HG03469 (cell line): ENCODE data around the gene ADCY7.

Source experiments
- ATAC-seq: cut with Tn5 transposase; IDR thresholded peaks from one replicate; pipeline ENCODE4 v1.9.1; 2021; ENCODE audit warnings: mild to moderate bottlenecking, moderate library complexity, moderate number of reproducible peaks; ENCODE audit not compliant: unreplicated experiment

ADCY7 gene

DNA sequence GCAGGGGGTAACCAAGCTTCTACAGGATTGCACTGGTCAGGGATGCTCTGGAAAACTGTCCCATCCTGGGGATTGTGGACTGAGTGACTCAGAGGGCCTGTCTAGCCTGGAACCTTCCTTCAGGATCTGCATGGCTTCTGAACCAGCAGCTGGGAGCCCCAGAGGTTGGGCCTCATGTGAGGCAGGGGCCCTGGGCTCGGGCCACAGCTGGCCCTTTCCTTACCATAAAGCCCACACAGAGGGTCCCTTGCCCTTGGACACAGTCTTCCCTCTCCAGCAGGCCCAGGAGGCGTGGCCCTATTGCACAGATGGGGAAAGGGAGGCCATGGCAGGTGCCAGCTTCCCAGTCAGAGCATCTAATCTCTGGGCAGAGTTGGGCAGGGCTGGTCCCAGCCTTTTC is 30.5 kb downstream of the ADCY7 start:
- ATAC-seq: no peak

DNA sequence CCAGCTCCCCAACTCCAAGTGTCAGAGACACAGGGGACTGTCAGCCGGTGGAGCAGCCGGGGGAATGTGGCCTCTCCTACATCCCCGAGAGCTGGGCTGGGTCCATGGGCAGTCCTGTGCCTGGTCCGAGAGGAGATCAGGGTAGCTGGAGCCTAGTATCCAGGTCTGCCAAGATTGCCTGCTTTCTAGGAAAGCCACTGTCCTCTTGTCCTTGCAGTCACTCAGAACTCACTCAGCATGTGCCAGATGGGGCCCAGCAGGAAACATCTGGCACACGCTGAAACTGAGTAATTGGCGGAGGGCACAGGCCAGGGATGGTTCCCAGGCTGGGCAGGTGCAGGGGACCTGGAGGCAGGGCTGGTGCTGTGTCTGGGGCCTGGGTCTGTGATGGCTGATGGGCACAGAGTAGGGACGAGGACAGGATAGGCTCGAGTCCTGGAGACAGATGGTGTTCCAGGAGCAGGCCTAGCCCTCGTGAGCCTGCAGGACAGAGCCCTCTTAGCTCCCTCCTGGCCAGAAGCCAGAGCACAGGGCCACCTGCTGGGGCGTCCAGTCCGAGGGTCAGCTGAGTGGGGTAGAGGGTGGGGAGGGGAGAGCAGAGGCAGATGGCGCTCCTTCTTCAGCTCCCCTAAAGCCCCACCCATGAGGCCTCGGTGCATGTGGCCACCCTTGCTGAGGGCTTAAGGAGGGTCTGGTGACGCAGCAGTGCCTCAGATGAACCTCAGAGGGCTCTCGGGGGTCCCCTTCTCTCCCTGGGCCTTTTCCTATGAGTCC is 31.1 kb downstream of the ADCY7 start:
- no peak for ATAC-seq

DNA sequence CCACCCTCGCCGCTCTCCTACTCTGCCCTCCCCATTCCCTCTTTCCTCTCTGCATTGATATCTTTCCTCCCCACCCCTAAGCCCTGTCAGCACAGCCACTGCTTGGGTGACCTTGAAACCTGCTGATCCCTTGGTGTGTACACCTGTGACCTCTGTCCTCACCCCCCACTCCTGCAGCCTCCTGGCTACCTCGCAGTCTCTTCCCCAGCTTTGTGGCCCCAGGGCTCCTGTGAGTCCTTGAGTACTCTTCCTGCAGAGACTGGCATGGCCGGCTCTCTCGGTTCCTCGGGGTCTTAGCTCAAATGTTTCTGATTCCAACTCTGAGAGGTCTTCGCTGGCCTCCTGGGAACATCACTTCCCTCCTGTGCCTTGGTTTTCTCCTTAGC is 31.7 kb downstream of the ADCY7 start:
- ATAC-seq: no peak

DNA sequence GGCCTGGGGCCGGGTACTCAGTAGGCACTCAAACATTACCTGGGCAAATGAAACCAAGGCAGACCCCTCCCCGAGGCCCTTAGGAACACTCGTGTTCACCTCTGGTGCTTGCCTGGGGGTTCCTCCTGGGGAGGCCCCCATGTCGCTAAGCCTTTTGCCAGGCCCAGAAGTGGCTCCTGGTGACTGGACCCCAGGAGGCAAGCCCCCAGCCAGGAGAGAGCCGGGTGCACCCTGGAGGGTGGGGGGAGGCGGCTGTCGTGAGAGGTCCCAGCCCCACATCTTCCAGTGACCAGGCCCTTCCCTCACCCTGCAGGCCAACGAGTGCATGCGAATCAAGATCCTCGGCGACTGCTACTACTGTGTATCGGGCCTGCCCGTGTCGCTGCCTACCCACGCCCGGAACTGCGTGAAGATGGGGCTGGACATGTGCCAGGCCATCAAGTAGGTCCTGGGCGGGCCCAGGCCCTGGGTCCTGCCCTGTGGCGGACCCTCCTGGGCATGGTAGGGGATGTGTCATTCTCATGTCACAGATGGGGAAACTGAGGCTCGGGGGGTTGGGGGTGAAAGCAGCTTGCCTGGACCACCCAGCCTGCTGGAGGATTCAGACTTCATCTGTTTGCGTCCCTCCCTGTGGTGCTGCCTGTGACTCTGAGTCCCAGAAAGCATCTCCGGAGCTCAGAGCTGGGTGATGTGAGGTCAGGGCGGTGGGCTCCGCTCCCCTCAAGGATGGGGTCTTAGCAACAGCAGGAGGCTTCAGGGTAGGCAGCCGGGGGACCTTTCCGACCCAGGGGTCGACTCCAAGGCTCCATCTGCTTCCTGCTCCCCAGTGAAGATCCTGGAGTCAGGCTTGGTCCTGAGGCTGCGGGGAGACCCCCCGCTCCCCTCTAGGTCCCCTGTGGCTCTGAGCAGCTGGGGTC is 32.5 kb downstream of the ADCY7 start:
- ATAC-seq: no peak

DNA sequence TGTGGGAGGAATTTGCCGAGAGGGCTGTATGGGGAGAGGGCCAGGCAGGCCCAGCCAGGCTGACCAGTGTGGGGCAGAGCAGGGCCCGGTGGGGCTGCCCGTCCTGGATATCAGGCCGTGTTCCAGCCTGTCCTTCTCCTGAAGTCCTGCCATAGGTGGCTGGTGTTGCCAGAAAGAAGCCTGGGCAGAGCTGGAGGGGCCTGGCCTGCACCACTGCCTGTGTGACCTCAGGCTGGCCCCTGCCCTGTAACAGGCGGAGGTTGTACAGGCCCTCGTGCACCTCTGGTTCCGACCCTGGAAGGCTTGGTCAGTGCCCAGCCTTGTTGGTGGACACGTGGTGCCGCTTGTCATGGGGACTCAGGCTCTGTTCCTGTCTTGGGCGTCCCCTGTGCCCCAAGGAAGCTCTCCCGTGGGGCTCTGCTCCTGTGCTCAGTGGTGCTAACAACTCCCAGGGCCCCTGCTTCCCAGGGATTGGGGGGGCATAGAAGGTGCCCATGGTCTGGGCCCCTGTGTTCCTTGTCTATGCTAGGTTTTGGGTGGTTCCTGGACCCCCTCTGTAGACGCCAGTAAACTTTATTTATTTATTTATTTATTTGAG is 33.3 kb downstream of the ADCY7 start:
- ATAC-seq: no peak

DNA sequence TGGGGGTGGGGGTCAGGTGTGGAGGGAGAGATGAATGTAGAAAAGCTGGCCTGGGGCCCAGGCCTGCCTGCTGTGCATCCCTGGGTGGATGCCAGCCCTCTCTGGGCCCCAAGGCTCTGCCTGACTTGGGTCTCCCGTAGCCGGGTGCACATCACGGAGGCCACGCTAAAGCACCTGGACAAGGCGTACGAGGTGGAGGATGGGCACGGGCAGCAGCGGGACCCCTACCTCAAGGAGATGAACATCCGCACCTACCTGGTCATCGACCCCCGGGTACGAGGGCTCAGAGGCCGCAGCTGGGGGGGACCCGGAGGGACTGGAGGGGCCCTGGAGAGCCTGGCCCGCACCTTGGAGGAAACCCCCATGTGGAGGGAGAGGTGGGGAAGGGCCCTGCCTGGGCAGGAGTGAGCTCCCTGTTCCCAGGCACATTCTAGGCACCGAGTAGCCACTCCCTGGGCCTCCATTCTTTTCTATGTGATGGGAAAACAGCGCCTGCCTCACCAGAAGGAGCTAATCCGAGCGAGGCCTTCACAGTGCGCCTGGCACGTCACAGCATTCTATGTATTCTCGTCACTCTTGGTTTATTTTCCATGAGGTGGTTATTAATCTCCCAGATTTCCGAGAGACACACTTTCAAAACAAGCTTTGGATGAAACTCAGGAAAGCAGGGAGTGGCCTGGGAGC is 34.7 kb downstream of the ADCY7 start:
- ATAC-seq: no peak

DNA sequence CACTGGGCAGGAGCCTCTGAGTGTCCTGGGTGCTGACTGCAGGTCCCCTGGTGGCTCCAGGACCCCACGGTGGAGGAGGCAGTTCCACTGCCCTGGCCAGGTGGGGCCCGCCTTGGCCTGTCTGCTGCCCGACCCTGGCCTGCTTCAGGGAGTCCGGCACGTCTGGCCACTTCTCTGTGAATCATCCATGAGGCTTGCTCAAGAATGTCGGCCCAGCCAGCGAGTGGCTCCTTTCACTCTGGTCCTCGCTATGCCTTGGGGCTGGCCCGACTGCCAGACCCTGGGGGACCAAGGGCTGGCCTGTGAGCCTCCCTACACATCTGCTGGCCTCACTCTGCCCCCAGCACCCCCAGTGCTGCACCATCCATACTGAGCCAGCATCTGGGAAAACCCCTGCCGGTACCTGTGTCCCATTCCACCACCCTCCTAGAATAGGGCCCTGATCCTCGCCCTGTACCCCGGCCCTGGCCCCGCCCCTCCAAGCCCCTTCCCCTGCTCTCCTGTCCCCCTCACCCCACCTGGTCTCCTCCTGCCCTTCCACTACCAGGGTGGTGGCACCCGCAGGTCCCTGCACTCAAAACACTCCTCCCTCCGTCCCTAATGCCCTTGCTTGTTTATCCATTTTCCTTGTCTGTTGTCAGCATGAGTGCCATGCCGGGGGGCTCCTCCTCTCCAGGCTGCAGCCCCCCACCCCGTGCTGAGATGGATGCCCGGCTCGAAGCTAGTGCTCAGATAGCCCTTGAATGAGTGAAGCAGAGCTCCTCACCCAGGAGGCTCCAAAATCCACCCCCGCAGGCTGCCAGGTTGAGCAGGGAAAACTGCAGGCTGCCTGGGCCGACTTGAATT is 35.5 kb downstream of the ADCY7 start:
- no peak for ATAC-seq

DNA sequence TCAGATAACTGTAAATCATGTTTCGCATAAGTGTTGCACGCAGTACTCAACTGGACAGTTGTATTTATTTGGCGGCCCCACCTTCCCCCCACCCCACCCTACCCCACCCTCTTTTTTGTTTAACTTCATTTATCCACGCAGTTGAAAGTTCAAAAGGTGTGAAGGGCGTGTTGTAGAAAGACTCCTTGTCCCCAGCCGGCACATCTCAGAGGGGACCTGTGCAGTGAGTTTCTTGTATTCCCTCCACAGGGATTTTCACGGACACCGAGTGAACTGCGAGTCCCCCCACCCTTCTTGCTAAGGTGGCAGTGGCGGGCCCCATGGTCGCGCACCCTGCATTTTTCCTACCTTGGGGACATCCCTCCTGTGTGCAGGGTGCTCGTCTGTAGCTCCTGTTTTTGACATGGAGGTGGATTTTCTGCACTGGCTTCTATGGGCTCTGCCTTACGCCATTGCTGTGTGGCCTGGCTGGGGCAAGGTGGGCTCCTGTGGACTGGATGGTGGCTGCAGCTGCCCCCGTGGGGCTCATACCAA is 36.2 kb downstream of the ADCY7 start:
- no peak for ATAC-seq

DNA sequence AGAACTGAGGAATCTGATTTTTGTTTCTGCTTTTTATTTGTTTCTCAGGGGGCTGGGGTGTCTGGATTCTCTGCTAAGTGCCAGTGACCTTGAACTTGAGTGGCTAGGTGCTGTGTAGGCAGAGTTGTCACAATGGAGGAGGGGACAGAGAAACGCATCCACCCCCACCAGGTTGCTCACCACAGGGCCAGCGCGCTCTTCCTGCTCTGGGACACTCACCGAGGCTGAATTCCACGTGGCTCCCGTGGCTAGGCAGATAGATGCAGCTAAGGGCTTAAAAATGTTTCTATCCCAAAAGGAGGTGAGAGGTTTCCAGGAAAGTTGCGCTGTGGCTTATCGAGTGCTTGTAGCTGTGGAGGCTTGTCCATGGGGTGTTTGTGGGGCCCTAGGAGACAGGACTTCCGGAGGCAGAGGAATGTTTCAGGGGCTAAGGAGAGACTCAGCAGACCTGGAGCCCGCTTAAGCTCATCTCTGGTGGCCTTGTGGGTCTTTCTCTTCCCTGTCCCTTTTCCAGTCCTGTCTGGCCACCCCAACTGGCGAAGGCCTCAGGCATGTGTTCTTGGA is 36.8 kb downstream of the ADCY7 start:
- no peak for ATAC-seq

DNA sequence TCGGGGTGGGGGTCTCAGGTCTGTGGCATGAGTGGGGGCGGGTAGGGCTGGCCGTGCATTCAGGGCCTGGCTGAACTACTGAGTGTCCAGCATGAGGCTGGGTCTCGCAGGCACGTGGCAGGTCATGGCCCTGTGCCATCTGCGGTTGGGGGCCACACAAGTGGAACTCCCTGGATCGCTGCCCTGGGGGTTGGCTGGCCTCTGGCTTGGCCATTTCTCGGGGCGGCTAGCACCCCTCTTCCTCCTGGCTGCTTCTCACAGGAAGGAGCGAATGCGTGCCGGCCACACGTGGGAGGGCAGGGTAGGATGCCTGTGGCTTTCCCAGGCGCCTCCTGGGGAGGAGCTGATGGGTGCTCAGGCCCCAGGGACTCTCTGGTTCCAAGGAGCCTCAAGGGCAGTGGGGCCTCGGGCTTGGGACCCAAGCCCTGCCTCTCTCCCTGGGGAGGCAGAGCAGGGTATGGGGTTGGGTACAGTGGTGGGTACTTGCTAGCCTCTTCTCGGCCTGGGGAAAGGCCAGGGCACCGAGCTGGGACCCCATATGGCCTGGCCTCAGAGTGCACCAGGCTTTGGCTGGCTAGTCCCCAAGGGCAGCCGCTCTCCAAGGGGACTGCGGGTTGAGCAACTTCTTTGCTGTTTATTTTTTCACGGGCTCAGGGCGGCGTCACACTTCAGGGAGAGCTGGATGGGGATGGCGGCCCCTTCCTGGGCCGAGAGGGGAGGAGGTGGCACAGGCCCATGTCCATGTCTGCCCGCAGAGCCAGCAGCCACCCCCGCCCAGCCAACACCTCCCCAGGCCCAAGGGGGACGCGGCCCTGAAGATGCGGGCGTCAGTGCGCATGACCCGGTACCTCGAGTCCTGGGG is 37.5 kb downstream of the ADCY7 start:
- no peak for ATAC-seq

DNA sequence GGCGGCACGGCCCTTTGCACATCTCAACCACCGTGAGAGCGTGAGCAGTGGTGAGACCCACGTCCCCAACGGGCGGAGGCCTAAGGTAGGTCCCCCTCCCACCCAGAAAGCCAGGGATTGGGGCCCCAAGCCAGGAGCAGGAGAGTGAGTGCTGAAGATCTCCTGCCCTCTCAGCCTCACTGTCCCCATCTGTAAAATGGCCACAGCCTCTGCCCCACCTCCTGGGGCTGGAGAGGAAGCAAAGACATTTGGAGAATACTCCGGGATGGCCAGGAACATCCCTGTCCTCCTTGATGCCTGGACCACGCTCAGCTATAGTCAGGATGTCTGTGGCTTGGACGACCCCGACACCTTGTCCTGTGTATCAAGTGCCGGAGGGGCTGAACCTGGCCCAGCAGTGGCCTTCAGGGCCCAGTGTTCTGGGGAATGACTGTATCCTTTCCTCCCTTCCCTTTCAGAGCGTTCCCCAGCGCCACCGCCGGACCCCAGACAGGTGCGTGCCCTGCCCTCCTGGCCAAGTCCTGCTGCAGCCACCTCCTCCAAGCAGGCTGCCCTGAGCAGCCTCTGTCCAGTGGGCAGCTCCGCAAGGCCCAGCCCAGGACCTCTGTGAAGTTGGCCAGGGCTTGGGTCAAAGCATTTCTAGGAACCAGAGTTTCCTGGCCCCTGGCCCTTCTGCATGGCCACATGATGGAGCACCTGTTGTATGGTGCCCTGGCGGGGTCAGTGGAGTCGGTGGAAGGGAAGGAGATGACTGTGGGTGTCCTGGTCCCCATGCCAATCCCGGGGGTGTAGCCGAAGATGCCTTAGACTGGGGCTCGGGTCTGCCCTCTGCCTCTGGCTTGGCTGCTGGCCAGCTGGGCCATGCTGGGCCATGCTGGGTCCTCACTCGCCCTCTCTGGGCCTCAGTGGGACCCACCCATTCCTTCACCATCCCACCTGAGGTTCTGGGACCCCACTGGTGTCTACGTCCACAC is 38.4 kb downstream of the ADCY7 start:
- no peak for ATAC-seq

DNA sequence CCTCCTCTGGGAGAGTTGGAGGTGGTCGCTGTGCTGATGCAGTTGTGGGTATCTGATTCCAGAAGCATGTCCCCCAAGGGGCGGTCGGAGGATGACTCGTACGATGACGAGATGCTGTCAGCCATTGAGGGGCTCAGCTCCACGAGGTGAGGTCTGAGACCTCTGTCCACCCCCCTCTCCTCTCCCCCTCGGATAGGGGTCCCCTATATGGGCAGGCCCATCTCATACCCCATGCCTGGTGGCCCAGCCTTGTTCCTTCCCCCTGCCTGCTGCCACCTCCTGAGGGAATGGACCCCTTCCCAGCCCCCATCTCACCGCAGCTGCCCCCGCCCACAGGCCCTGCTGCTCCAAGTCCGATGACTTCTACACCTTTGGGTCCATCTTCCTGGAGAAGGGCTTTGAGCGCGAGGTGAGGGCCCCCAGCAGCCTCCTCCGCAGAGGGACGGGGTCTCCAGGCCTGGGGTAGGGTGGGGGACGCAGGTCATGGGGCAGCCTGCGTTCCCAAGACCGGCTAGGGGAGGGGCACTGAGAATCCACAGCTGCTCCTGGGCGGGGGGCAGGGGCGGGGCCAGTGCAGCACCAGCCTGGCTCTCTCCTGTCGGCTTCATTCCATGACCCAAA is 39.2 kb downstream of the ADCY7 start:
- no peak for ATAC-seq

DNA sequence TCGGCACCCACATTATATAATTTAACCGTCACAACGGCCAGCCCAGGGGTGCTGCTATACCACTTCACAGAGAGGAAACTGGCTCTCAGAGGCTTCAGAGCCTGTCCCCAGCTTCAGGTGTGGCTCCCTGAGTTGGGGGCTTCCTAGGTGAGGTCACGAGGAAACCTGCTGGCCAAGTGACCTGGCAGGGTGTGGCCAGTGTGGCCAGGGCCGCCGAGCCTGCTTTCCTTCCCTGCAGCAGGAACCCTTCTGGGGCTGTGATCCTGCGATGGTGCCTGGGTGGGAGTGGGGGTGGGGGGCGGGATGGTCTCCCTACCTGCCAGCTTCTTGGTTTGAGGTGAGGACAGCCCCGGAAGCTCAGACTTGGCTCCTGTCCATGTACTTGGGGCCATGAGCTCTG is 39.9 kb downstream of the ADCY7 start:
- no peak for ATAC-seq

DNA sequence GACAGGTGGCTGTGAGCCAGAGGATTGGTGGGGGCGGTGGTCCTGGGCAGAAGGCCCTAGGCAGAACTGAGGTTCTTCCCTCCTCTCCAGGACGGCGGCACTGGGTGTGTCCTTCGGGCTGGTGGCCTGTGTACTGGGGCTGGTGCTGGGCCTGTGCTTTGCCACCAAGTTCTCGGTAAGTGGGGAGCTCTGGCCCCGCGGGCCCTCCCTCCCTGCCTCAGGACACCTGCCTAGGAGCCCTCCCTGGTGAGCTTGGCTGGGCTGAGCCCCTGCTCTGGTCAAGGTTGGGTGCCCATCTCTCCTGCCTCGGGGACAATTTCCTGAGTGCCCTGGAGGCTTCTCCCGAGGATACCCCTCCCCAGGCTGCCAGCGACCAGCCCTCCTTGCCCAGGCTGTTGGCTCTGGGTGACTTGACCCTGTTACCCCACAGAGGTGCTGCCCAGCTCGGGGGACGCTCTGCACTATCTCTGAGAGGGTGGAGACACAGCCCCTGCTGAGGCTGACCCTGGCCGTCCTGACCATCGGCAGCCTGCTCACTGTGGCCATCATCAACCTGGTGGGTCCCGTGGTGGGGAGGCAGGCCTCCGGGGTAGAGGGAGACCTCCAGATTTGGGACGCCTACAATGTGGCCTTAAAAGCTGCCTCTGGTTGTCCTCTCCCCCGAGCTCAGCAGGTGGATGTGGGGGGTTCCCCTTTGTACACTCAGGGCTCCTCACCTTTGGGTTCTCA is 42.0 kb downstream of the ADCY7 start:
- no peak for ATAC-seq

DNA sequence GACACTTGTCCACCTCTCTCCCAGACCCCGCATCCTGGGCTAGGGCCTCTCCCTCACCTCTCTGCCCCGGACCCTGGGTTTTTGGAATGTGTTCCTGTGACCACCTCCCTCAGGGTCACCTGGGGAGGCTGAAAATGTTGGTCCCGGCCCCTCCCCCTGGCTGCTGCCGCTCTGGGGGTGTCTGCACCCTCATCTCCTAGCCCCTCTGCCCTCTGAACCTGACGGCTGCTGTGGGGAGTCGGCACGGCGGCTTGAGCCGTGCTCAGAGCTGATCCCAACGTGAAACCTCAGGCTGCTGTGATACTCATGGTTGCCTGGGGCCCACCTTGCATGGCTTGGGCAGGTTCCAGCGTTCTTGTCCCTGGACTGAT is 42.8 kb downstream of the ADCY7 start:
- no peak for ATAC-seq

DNA sequence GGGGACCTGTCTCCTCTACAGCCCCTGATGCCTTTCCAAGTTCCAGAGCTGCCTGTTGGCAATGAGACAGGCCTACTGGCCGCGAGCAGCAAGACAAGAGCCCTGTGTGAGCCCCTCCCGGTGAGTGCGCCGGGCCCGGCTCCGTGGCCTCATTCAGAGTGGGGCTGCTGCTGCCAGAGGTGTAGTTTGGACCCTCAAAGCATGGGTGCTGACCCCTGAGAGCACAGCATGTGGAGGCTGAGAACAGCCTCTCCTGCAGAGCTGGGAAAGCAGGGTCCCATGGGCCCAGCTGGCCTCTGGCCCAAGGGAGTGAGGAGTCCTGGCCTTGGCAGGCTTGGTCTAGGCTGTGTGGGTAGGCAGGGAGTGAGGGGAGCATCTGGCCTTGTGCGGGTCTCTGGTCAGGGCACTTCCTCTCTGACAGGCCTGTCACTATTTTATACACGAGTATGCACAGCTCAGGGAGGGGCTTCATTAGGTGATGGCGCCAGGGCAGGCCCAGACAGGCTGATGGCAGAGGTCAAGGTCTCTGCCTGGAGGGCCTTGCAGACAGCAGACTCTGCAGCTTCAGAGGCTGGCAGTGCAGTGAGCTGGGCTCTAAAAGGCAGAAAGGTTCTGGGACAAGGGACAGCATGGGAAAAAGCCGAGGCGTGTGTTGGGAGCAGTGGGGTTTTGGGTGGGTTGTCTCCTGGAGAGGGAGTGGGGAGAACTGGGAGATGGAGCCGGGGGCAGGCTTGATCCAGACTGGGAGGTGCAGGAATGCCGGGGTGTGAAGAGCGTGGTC is 43.4 kb downstream of the ADCY7 start:
- ATAC-seq: no peak
